Fibroblast of skin of scalp (primary cell): ENCODE measurements around the gene AAMDC.
"Not testable (repeated sequence)": the region's sequence is repeated elsewhere in the genome, so short reads cannot be mapped to it uniquely, and the experiment has no call there.

Experiments used
- DNase-seq: peaks from one replicate; pipeline ENCODE4 v3.0.0-alpha.2; 2013

The AAMDC gene

DNA sequence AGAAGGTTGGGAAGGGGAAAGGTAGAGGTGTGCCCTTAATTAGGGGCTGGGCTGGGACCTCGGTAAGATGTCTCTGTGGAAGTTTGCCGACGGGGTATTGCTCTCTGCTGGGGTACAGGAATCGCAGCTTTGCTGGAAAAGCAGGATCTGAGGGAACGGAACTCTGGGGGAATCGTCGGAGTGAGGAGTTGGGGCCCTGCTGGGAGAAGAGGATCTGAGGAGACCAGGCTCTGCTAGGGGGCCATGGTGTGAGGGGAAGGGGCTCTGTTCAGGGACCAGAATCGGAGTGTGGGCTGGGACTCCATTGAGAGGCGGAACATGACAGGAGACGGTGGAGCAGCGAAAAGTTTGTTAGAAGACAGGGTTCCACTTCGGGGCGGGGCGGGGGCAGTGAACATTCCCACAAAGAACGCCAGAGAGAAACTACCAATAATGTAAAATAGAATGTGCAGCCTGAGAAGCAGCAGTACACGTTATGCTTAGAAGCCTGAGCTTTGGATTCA is 456 bp downstream of the AAMDC start:
- peak; percentile 29 for DNase-seq

DNA sequence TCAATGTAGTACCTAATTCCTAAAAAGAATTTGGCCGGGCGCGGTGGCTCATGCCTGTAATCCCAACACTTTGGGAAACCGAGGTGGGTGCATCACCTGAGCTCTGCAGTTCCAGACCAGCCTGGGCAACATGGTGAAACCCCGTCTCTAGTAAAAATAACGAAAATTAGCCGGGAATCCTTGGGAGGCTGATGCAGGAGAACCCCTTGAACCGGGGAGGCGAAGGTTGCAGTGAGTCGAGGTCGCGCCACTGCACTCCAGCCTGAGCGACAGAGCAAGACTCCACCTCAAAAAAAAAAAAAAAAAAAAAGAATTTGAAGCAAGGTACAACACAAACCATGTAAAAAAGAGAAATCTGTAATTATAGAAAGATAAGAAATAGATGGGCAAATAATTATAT is 1.2 kb downstream of the AAMDC start:
- not testable (repeated sequence) for DNase-seq

DNA sequence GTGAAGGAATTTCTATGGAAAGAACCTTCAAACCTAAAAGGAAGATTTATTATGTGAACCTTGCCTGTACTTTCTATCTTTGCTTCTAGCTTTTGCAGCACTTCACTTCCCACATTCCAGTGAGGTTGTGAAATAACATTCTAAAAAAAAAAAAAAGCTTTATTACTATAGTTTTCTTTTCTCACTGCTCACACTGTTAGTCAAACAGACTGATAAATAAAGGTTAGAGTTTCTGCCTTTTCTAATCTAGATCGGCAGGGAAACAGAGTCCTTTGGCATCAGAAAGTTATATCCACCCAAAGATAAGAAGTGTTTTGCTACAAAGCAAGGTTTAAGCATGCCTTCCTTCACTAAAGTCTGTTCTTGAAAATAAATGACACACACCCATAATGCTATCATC is 2.8 kb downstream of the AAMDC start:
- peak; percentile 24 for DNase-seq

GRCh38 chr11:77828926-77829325 is 8.0 kb downstream of the AAMDC start:
- no peak for DNase-seq

DNA sequence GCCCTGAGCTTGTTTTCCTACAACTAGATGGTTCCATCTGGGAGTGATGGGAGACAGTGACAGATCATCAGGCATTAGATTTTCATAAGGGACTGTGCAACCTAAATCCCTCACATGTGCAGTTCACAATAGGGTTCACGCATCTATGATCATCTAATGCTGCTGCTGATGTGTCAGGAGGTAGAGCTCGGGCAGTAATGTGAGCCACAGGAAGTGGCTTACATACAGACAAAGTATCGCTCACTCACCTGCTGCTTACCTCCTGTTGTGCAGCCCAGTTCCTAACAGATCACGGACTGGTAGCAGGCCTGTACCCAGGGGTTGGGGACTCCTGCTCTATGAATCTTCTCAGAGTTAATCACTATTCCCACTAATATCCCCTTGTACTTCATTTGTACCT is 12.4 kb downstream of the AAMDC start:
- DNase-seq, result no peak

GRCh38 chr11:77842441-77843121 is 21.6 kb downstream of the AAMDC start:
- DNase-seq, result peak; percentile 11

- not testable (repeated sequence) for DNase-seq
Observed at GRCh38 chr11:77843700-77844099, 22.8 kb downstream of the AAMDC start.

GRCh38 chr11:77851503-77851902 is 30.6 kb downstream of the AAMDC start:
- DNase-seq, result peak; percentile 20

DNA sequence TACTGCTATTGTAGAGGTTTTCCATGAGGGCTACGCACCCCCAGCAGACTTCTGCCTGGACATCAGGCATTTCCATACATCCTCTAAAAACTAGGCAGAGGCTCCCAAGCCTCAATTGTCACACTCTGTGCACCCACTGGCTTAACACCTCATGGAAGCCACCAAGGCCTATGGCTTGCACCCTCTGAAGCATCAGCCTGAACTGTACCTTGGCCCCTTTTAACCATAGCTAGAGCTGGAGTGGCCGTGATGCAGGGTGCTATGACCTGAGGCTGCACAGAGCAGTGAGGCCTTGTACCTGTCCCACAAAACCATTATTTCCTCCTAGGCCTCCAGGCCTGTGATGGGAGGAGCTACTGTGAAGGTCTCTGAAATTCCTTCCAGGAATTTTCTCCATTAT is 33.9 kb downstream of the AAMDC start:
- DNase-seq, result no peak

DNA sequence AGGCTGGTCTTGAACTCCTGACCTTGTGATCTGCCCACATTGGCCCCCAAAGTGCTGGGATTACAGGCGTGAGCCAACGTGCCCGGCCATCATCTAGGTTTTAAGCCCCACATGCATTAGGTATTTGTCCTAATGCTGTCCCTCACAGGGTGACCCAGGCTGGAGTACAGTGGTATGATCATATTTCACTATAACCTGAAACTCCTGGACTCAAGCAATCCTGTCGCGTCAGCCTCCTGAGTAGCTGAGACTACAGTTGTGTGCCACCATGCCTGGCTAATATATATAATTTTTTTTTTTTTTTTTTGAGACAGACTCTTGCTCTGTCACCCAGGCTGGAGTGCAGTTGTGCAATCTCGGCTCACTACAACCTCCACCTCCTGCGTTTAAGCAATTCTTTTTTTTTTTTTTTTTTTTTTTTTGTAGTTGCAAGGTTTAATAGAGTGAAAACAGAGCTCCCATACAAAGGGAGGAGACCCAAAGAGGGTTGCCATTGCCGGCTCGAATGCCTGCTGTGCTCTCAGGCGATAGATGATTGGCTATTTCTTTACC is 37.0 kb downstream of the AAMDC start:
- not testable (repeated sequence) for DNase-seq

GRCh38 chr11:77861444-77861843 is 40.5 kb downstream of the AAMDC start:
- not testable (repeated sequence) for DNase-seq

DNA sequence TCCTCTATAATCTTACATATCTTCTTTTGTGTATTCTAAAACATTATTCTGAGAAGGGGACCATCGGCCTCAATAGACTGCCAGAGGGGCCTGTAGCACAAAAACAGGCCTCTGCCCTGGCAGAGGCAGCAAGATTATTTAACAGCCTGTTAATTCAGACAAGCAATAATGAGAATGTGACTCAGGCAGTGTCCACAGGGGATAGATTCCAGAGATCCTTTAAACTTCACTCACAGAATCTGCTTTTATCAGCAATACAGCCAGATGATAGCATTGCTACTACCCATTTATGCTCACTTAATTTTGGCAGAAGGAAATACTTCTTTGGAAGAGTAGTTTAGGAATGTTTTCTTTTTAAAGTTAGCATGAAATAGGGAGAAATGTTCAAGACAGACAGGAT is 44.9 kb downstream of the AAMDC start:
- peak; percentile 55 for DNase-seq

DNA sequence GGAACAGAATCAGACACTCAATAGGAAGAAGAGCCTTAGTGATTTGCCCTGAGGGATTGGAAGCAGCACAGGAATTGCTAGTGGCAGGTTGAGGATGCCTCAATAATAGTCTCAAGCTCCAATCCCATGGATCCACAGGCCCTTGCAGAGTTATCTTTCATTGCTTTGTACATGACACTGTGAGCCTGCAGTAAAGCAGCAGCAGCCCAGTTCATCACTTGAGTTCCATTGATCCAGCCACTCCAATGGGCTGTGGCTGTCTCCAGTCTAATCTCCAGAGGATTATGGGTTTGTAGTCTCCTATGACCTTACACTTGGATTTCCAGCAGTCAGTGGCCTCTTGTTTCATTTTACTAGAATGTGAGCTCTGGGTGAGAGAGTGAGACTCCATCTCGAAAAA is 45.4 kb downstream of the AAMDC start:
- DNase-seq, result no peak

DNA sequence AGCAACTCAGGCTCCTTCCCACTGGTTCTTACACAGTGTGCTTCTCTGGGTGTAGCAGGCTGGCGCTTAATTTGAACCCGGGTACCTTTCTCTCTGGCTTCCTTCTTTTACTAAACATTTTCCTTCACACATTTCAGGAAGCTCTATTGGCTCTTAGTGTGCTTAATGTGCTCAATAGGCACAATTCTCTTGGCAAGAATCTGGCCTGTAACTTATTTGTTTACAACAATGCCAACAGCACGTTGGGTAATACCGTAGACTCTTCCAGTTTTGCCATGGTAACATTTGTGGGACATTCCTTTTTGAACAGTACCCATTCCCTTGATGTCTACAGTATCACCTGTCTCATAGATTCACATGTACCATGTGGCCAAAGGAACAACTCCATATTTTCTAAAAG is 47.8 kb downstream of the AAMDC start:
- no peak for DNase-seq

- no peak for DNase-seq
Observed at GRCh38 chr11:77871855-77872254, 50.9 kb downstream of the AAMDC start.

DNA sequence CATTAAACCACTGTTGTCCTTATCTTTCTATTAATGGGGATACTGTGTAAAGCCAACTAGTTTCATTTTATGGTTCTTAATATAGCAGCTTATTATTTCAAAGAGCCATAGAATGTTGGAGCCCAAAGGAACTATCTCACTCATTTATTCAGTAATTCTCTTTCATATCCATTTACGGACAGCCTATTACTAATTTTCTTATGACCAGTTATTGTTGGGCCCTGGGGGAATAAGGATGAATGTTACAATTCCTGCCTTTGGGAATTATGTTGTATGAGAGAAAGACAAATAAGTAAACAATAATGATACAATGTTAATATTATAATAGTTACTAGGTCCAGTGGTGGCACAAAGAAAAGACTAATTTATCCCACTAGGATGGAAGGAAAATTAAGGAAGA is 52.4 kb downstream of the AAMDC start:
- DNase-seq, result no peak

- DNase-seq, result no peak
Observed at GRCh38 chr11:77874206-77874605, 53.3 kb downstream of the AAMDC start.

GRCh38 chr11:77876045-77876444 is 55.1 kb downstream of the AAMDC start:
- DNase-seq, result no peak

DNA sequence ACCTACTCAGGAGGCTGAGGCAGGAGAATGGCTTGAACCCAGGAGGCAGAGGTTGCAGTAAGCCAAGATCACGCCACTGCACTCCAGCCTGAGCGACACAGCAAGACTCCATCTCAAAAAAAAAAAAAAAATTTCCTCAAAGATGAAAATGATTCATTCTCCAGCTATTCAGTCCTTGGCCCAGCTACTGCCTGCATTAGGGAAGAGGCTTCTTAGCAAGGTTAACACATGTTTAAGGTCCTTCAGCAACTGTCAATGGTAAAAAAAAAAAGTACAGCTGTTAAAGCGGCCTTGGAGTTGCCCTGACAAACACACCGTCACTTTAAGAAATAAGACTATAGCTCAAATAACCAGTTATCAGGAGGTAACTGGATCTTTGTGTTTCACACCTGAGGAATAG is 57.3 kb downstream of the AAMDC start:
- peak; percentile 85 for DNase-seq

- DNase-seq, result peak; percentile 55
Observed at GRCh38 chr11:77879218-77879617, 58.3 kb downstream of the AAMDC start.

DNA sequence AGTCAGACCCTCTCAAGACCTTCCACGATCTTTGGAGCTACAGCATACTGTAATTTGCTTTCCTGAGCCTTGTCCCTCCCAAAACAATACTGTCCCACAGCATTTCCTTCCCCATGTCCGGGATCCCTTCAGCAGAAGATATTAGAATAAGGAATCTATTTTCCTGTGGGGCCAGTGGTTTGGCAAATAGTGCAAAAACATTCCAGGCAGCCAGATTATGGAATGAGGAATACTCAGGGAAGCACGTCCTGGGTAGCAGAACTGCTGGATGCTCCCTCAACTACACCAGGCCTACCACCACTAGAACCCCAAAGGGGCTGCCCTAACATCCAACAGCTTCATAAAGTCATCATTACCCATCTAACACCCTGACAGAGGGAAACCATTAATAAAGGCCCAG is 61.5 kb downstream of the AAMDC start:
- peak; percentile 65 for DNase-seq

GRCh38 chr11:77883775-77884174 is 62.8 kb downstream of the AAMDC start:
- DNase-seq, result no peak

GRCh38 chr11:77884186-77884828 is 63.4 kb downstream of the AAMDC start:
- peak; percentile 46 for DNase-seq

- no peak for DNase-seq
Observed at GRCh38 chr11:77884829-77885190, 63.9 kb downstream of the AAMDC start.
